Subcutaneous adipose tissue (tissue), 4 donors: ENCODE measurements around the gene EEA1. TPM values are rescaled to one million over a fixed set of nuclear protein-coding genes. Genes with fewer than 3 reads are reported as not detected.

Source experiments
- CTCF ChIP-seq: fragments of 450-650 bp; IDR thresholded peaks from one replicate; pipeline ENCODE4 v1.5.1; 2016; ENCODE audit warnings: low read depth, mild to moderate bottlenecking, control low read depth, antibody characterized with exemption, moderate library complexity
- total RNA-seq, 4 donors: library from RNA; depleted of rRNA; stranded (reverse); fragments of >200 nt; gene quantifications; one replicate each; pipeline ENCODE4 v1.1.0, GENCODE V29; 2016

EEA1 gene
- total RNA-seq, 4 donors from 2014 or later: 43.9 to 59.5 (median 53.9) TPM

GRCh38 chr12:92845329-92845728, 83.8 kb downstream of the EEA1 start:
- TF ChIP-seq CTCF: no peak

DNA sequence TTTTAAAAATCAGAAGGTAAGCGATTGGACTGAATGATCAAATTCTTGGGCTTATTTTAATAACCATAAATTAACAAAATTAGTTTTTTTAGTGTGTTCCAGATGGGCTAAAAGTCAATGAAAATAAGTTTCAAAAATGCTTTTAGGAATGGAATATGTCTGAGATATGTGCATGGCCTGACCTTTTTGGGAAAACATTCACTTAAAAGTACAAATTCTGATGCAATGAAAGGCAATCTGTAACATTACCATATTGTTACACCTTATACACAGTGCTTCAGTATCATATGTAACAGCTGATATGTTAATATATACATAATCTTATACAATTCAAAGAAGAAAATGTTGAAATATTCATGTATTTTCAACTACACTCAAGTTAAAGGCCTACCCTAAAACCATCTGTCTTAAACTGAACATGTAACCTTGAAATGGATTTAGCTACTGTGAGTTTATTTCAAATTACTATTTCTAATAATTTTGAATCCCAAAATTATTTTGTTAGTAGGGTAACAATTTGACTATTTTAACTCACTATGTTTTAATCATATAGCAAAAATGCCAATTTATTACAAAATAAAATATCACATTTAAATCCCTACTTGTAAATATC, 84.8 kb downstream of the EEA1 start:
- TF ChIP-seq CTCF: no peak

GRCh38 chr12:92829686-92830282, 99.3 kb downstream of the EEA1 start:
- TF ChIP-seq CTCF: no peak

DNA sequence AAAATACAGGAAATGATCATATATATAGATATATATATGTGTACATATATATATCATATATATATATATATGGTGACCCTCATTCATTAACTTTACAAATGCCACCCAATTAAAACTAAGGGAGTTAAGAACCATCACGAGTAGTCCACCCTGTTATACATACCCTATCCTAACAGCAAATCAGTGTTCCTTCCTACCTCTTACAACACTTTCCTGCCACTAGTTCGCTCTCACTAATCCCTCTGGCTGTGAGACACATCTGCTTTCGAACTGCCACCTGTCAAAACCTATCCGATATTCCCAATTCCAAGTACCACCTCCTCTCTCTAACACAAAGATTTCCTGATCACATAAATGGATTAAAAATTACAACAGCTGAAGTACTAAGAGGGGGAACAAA, 100.5 kb downstream of the EEA1 start:
- no peak for TF ChIP-seq CTCF

- TF ChIP-seq CTCF: no peak
Observed at GRCh38 chr12:92827836-92828431, 101.2 kb downstream of the EEA1 start.

DNA sequence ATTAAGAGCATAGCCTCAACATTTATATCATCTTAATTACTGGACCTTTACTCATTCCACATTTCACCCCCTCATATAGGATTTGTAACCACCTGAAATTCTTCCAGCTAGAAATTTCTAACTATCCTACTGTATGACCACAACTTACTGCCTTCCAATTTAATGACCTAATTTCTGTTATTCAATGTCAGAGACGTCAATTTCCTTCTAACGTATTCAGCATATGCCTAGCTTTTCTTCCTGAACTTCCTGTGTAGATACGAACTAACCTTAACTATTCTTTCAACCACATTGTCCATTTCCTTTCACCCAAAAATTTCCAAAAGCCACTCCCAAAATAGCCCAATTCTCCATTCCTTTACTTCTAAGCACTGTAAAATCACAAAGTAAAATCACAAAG, 108.0 kb downstream of the EEA1 start:
- TF ChIP-seq CTCF: no peak

GRCh38 chr12:92814584-92814983, 114.5 kb downstream of the EEA1 start:
- TF ChIP-seq CTCF: no peak
